GM13977 (cell line): Measurements from ENCODE around the gene UACA.

ENCODE experiments used
- DNase-seq: peaks from one replicate; pipeline ENCODE4 v3.0.0; 2012; ENCODE audit warnings: low spot score
- CTCF ChIP-seq: IDR thresholded peaks from 2 replicates; pipeline ENCODE4 v1.5.1; 2012; ENCODE audit warnings: mild to moderate bottlenecking, control low read depth; ENCODE audit not compliant: insufficient read depth; ENCODE audit errors: extremely low read depth, missing control alignments
- in situ Hi-C: fragments of 300-500 bp; cut with MboI; formaldehyde crosslinking; loops from one replicate; pipeline ENCODE4 v1.12.0; 2022; ENCODE audit warnings: low sequenced_read_pairs, low pct_unique_long_range_greater_than_20kb, mixed read lengths, inconsistent platforms; ENCODE audit not compliant: unreplicated experiment

The UACA gene

DNA sequence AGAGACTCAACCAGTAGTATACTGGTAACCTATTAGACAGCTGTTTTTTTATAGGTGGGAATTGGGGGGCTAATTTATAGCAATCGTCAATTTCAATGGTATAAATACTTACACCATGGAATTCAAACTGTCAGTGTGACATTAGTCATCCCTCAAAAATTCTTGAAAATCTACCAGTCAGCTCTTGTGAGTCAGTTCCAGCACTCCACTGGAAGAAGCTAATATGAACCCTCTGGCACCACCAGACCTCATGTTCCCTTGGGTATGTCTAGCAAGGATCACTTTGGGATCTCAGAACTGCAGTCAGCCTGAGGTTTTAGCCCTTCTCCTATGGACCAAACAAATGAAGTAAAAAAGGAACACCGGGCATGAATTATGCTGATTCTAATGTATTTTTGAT, 11.8 kb upstream of the UACA start:
- in situ Hi-C loops, result no loop called here
- TF ChIP-seq CTCF, result no peak
- DNase-seq, result no peak

GRCh38 chr15:70772402-70772801, 9.0 kb upstream of the UACA start:
- TF ChIP-seq CTCF, result no peak
- no peak for DNase-seq
- in situ Hi-C loops, result no loop called here

DNA sequence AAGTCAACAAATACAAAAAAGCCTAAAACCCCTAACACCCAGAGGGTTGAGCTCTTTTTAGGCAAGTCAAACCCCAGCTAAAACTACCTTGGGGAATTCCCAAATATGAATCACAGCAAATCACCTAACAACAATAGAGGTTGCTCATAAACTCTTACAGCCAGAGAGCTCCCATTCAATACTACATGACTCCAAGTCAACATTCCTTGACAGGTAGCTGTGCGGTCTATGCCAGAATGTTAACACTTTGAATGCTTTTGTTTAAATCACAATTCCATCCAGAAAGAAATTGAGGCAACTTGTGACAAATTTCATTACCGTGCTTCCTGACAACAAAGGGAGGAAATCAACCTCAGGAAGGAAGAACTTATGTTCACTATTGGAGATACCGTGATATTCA, 7.5 kb upstream of the UACA start:
- no peak for TF ChIP-seq CTCF
- in situ Hi-C loops, result no loop called here
- DNase-seq, result peak; percentile 21

DNA sequence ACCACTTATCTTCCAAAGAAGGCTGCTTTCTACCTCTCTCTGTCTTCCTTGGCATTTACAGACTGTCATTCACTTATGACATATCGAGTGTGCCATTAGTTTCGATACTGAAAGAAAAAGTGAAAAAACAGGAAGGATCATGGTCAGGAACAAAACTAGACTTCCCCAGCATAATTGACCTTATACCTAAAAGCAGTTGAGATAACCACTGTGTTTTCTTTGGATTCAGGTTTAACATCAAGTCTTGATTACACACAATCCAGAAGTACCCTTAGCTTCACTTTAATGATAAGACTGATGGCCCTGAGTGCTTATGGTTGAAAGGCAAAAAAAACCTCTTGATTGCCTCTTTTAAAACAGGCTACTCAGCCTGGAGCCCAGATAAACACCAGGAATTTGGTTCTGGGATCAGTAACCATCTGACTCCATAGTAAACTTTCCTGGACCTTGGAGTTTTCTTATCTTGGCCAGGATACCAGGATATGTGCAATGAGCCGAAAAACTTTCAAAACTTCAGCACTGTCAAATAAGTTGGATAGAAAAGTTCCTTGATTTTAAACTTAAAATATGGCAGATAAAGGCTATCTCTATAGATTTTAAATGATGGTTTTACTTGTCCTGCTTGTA, 5.0 kb upstream of the UACA start:
- in situ Hi-C loops, result no loop called here
- no peak for TF ChIP-seq CTCF
- no peak for DNase-seq

- in situ Hi-C loops, result no loop called here
- no peak for TF ChIP-seq CTCF
- no peak for DNase-seq
Observed at GRCh38 chr15:70767667-70768066, 4.3 kb upstream of the UACA start.

DNA sequence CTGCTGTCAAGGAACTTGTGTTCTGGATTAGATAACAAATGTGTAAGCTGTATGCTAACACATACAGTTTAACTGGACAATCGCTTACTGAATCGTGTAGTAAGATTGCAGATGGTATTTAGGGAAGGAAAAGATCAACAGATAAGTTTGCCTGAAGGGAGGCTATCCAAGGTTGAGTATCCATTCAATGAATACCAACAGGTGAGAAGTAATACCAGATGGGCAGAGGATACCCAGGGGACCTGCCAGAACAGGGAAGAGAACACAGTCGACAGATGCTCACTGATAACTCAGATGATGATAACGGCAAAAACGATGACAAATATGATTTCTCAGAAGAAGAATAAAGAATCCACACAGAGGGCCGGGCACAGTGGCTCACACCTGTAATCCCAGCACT, 3.2 kb upstream of the UACA start:
- DNase-seq, result no peak
- no peak for TF ChIP-seq CTCF

More for the DNA sequence above, 3.2 kb upstream of the UACA start:
- in situ Hi-C loops, result no loop called here
